GM21576 (cell line): ENCODE data around the gene PYCR2.

Experiments used
- ATAC-seq: cut with Tn5 transposase; IDR thresholded peaks from one replicate; pipeline ENCODE4 v1.9.1; 2021; ENCODE audit warnings: mild to moderate bottlenecking, moderate library complexity; ENCODE audit not compliant: unreplicated experiment

The PYCR2 gene

GRCh38 chr1:225921734-225922709 is 2.0 kb downstream of the PYCR2 start:
- ATAC-seq = no peak

- no peak for ATAC-seq
Measured at GRCh38 chr1:225919906-225920305, 4.1 kb downstream of the PYCR2 start.

DNA sequence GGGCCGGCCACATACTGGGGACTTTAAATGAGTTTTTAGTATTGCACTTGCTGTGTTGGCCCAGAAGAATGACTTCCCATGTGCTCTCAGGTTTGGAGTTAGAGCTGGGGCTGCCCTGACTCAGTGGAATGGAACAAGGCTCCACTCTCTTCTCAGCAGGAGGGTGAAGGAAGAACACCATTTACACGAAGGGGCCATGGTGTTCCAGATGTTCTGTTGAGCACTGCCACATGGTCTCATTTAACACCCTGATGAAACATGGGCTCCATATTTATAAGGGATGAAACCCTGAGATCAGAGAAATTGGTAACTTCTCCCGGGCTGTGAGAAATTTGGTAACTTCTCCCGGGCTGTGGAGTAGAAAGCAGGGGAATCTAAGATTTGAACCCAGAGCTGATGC is 5.8 kb downstream of the PYCR2 start:
- no peak for ATAC-seq

DNA sequence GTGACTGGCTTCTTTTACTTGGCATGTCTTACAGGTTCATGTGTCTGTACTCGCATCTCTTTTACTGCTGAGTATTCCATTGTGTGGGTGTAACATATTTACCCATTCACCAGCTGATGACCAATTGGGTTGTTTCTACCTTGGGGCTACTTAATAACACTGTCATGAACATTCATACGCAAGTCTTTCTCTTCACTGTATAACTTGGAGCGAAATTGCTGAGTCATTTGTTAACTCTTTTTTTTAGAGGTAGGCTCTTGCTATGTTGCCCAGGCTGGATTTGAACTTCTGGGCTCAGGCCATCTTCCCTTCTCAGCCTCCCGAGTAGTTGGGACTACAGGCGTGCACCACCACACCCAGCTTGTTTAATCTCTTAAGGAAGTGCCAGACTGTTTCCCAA is 6.5 kb downstream of the PYCR2 start:
- ATAC-seq = no peak

DNA sequence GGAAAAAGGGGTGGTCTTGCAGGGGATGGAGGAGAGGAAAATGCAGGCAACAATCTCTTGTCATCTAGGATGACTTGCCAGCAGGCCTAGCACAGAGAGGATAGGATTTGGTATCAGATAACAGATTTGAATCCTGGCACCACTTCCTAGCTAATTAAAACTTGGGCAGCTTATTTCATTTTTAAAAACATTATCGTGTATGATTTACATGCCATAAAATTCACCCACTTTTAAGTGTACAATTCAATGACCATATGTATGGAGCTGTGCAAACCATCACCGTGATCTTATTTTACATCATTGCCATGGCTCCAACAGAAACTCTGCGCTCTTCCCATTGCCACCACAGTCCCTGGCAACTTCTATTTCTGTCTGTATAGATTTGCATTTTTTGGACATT is 6.9 kb downstream of the PYCR2 start:
- no peak for ATAC-seq

DNA sequence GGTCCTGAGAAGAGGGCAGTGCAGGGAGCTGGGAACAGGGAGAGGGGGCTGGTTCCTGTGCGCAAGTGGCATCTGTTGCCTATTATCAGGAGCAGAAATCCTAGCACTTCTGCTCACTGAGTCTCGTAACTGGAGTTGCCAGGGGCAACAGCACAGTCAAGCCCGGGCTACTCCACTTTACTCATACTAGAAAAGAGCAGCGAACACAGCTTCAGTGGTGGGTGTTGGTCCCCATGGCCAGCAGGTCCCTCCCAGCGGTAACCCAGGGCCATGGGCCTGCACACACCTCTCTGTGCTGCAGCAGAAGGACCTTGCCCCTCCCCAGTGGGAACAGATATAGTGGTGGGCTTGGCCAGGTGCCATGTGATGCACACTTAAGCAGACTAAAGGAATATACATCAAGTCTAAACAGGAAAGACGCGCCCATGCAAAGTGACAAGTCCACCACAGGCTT is 8.5 kb downstream of the PYCR2 start:
- ATAC-seq = no peak

DNA sequence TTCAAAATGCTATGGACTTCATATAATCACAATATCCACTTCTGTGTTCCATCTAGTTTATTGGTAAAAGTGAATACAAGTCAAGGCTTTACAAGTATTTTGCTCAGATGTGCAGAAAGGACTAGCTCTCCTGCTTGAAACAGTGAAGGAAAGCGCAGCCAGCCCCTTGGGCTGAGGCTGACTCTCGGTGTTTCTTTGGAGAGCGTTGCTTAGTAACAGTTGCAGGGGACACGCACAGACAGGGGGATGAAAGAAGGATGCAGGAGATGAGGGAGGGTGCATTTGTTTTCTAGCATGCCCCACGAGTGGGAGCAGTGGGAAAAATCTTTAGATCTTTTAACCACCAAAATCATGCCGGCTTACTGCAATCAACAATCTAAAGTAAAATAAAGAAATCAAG is 9.1 kb downstream of the PYCR2 start:
- ATAC-seq = no peak

- ATAC-seq = no peak
Measured at GRCh38 chr1:225914391-225914790, 9.7 kb downstream of the PYCR2 start.

- no peak for ATAC-seq
Measured at GRCh38 chr1:225911191-225912130, 12.6 kb downstream of the PYCR2 start.

DNA sequence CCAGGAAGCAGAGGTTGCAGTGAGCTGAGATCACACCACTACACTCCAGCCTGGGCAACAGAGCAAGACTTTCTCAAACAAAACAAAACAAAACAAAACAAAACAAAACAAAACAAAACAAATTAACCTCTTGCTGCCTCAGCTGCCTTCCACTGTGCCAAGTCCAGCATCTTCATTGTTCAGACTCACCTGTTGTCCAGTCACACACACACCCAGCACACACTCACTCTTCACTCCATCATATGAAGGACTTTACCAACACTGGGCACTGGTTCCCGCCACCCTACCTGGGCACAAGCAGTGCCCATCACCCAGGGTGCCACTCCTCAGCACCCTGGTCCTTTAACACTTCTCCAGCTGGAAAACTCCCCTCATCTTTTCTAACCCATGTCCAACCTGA is 14.6 kb downstream of the PYCR2 start:
- ATAC-seq = no peak

GRCh38 chr1:225908773-225909172 is 15.3 kb downstream of the PYCR2 start:
- ATAC-seq = no peak

- ATAC-seq = no peak
Measured at GRCh38 chr1:225908013-225908640, 15.9 kb downstream of the PYCR2 start.

GRCh38 chr1:225907341-225907740 is 16.7 kb downstream of the PYCR2 start:
- no peak for ATAC-seq

- no peak for ATAC-seq
Measured at GRCh38 chr1:225906467-225906866, 17.6 kb downstream of the PYCR2 start.

GRCh38 chr1:225903623-225904022 is 20.4 kb downstream of the PYCR2 start:
- no peak for ATAC-seq

- ATAC-seq = no peak
Measured at GRCh38 chr1:225899044-225899925, 24.8 kb downstream of the PYCR2 start.

DNA sequence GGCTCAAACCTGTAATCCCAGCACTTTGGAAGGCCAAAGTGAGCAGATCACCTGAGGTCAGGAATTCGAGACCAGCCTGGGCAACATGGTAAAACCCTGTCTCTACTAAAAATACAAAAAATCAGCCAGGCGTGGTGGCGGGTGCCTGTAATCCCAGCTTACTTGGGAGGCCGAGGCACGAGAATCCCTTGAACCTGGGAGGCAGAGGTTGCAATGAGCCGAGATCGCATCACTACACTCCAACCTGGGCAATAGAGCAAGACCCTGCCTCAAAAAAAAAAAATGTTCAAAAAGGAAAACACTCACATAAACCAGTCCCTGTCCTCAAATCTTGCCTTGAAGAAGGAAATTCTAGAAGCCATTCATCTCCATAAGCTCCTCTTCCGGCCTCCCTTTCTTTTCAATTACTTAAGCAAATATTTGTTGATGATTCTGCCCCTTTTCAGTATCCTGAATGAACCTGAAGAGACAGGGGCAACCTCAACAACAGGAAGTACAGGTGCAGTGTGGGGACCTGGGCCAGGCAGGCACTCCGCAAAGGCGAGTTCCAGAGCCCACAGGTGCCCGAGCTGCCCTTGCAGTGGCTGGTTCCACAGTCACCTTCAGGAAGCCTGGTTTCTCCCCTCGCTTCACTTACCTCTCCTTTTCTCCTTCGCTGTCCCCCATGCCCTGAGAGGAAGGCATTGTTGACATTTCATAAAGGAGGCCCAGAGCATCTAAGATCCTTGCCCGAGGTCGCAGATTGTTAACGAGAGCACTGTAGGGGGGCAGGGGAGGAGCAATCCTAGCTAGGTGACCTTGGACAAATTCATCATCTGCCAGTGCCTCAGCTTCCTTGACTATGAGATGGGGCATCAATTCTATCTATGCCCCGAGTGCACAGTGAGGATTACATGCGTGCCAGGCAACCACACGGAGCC is 26.2 kb downstream of the PYCR2 start:
- ATAC-seq = no peak

GRCh38 chr1:225896937-225897549 is 27.0 kb downstream of the PYCR2 start:
- ATAC-seq = peak; percentile 100

- no peak for ATAC-seq
Measured at GRCh38 chr1:225896494-225896893, 27.6 kb downstream of the PYCR2 start.
